Stimulated activated CD8-positive, alpha-beta memory T cell treated with anti-CD3 and anti-CD28 coated beads, Interleukin-12 subunit alpha, Interleukin-12 subunit beta, amount 100 ng/mL, for 24 hours (primary cell): ENCODE measurements around the gene PLD1.
A peak's percentile ranks its signal among the peaks of the same experiment; 100 is the strongest.

Source experiments
- DNase-seq: peaks from one replicate; pipeline ENCODE4 v3.0.0-alpha.2; 2020; ENCODE audit errors: extremely low read depth

Gene PLD1

DNA sequence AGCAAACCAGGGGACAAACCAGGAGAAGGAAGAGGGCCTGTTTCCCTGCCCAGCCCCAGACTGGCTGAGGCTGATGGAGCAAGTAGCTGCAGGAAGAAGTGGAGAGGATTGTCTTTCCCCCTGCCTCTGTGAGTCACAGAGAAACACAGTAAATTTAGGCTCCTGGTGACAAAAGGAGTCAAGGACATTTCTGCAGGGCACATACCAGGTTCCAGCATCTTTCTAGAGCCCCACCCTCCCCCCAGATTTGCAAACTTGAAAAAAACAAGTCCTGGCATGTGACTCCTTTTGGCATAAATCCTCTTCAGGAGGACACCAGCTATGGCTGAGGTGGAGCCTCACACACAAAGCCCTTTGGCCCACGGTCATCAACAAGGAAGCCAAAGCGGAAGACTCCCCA is 17.8 kb downstream of the PLD1 start:
- no peak for DNase-seq

DNA sequence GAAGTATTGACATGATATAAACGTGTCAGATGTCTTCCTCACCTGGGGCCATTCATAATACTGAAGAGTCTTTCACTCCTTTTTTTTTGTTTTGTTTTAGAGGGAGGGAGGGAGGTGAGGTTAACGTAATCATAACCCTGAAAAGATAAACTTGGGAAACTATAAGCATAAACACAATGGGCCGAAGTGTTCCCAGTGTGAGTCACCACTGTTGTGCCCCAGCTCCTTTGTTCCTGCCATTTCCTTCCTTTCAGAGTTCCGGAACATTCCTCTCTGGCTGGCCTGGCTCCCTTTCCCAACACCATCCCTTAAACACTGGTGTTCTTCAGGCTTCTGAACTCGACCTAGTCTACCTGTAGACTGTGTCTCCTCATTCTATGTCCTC is 18.6 kb downstream of the PLD1 start:
- DNase-seq: no peak

DNA sequence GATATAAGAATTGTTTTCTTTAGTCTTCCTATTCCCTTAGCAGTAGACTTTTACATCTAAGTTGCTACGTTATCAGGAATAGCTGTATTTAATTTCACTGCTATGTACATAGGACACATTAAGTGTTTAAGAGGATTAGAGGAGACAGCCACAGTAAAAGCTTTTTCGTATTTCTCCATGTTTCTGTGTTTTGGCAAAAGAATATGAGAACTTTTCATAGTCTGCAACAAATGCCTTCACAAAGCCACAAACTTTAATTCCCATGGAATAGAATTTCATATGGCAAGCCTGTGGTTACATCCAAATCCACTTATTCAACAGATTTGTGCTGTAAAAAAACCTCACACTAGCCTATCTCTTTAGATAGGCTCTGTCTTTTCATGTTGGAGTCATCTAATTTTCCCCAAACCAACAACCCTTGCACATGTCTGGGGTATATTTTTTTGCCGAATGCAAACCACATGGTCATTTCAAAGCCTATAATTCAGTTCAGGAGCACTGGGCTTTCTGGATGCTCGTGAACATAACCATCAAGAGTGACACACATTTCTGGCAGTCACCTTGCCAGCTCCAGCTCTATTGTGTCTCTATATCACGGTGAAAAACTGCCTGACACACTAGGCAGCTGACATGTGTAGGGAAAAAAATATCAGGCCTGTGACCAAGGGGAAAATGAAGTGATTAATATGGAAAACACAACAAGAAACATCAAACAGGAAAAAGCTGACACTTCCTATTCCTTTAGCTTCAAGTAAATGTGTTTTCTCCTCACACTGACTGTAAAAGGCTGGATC is 19.2 kb downstream of the PLD1 start:
- no peak for DNase-seq

DNA sequence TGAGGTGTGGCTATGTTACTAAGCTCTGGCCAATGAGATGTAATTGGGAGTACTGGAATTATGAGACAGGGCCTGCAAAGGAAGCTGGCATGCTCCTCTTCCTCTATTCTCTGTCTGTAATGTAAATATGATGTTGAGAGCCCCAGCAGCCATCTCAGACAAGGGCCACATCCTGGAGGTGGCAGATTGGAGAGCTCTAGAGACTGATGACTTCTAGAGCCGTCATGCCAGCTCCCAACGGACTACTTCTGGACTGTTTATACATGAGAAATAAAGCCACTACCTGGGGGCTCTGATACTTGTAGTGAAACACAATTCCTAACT is 19.7 kb downstream of the PLD1 start:
- DNase-seq: no peak

DNA sequence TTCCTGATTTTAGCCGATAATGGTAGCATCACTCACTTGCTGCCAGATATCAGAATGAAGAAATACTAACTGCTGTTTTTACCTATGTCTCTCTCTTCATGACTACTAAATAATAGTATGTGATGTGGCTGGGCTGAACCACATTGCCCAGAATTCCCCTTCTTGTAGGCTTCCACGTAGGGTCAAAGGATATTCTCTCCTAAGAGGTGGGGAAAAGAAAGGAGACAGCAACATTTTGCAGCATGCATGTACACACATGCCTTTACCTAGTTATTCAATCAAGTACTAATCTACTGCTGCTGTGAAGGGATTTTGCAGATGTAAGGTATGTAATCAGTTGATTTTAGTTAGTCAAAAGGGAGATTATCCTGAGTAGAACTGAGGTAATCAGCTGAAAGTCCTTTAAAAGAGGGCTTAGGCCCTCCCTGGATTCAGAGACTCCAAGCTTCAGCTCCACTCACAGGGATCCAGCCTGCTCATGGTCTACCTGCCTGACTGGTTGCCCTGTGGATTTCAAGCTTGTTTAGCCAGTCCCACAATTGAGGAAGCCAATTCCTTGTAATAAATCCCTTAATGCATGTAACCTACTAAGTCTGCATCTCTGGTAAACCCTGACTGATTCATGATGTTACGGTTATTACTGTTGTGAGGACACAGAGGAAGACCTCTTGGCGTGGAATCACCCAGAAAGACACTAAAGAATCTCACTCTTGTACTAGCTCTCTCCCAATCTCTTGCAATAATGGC is 20.4 kb downstream of the PLD1 start:
- DNase-seq: no peak

DNA sequence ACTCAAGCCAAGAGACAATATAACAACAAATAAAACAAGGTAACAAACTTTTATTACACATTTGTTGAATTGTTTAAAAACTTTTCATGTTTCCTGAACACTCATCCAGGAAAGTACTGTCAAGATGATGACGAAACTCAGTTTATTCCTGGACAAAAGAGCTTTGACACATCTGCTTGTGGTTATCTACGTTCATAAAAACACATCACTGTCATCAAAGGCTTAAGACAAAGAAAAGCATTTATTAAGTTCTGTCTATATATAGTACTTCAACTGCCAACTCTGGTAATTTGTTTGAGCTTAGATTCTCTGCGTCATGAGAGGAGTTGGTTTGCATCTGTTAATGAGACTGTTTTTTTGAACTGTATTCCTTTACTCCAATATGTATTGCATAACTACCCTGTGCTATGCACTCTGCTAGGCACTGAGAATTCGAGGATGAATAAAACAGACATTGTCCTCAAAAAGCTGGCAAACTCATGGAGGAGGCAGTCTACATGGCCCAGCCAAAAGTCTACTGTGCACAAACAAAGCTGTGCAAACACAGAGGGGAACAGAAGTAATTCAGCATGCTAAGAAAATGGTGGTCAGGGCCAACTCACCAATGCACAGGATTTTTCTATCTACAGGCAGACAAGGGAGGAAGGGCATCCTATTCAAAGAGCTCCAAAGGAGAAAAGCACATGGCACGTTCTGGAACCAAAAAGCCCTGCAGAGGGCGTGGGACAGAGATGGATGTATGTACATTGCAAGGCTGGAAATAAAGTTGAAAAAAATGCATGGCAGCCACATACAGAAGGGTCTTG is 21.5 kb downstream of the PLD1 start:
- DNase-seq: no peak

DNA sequence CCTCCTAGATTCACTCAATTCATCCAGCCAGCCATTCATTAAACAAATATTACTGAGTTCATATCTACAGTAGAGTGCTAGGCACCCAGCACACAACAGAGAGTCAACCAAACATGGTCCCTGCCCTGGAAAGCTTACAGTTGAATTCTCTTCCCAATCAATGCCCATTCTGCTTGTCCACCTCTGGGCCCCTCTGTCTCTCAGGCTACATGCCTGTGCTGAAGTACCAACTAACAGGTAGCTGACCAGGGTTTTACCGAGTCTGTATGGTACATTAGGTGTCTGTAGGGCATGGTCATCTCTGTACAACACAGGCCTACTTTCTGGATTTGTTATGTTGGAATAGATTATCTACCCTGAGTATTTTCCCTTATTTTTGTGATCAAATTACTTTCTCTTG is 23.3 kb downstream of the PLD1 start:
- no peak for DNase-seq

DNA sequence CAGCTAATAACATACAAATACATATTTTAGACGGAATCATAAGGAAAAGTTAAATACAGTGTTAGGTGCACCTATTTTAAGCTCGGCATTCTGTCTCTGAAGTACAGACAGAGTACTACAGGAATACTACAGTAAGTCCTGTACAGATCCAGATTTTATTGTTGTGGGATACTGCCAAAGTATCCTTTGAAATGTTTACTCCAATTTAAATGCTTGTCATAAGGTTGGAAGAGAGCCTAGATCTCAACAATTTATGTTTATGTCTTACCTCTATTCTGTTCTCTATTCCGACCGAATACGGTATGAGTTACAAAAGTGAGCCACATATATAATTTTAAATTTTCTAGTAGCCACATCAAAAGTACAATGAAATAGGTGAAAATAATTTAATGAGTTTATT is 25.3 kb downstream of the PLD1 start:
- DNase-seq: no peak

DNA sequence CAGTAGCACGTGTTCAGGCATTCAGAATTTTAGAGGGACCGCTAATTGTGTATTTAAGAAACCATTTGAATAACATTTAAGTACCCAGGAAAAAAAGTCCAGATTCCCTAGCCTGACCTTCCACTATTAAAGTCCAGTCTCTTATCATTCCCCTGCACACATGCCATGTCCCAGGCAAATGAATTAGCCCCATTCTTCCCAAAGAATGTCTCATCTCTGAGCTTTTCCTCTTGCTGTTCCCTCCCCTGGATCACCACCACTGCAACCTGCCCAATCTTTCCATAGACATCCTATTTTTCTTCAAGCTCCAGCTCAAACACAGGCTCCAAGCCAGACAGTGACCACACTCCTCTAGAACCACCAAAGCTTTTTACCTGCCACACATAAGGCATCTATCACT is 25.9 kb downstream of the PLD1 start:
- no peak for DNase-seq

DNA sequence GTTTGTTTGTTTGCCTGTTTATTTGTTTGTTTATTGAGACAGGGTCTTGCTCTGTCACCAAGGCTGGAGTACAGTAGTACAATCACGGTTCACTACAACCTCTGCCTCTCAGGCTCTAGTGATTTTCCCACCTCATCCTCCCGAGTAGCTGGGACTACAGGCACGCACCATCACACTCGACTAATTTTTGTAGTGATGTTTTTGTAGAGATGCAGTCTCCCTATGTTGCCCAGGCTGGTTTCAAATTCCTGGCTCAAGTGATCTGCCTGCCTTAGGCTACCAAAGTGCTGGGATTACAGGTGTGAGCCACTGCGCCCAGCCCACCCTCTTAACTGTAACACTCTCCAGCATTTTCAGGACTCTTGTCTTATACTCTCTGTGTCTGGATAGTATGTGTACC is 26.7 kb downstream of the PLD1 start:
- DNase-seq: no peak

DNA sequence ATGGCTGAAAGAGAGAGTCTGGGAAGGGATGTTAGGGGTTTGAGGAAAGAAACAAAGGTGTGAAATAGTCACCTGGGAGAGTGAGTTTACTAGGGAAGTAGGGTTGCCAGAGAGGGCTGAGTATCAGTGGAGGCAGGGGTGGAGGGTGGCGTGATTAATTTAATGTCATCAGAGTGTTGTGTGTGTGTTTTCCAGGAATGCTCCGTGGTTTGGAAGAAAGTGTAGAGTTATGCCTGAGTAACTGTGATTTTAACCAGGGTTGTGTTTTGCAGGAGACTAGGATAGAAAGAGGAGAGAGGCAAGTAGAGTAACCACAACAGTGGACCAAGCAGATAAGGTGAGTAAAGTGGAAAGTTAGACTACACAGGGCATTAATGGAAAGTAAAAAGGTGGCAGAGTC is 27.2 kb downstream of the PLD1 start:
- no peak for DNase-seq

DNA sequence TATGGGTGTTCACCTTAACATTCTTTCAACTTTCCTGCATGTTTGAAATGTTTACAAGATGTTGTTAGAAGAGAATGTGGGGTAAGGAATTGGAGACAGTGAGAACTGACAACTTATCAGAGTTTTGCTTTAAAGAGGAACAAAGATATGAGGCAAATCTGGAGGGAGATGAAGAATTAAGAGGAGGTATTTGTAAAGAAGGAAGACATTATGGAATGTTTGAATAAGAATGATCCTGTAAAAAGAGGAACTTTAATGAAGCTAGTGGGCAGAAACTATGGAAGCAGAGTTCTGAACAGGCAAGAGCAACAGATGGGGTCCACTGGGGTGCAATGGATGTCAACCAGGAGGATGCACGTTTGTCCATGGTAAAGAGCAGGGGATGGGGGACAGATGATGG is 27.7 kb downstream of the PLD1 start:
- no peak for DNase-seq

DNA sequence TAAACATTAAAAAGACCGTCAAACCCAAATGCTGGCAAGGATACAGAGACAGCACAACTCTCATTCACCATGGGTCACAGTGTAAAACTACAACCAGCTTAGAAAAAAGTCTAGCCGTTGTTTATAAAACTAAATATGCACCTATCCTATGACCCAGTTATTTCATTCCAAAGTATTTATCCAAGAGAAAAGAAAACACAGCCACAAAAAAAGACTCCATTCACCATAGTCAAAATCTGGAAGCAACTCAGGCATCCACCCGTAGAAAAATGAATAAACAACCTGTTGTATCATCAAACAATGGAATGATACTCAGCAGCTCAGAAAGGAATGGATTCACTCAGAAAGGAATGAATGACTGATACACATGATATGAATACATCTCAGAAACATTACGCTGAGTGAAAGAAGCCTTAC is 28.6 kb downstream of the PLD1 start:
- no peak for DNase-seq

DNA sequence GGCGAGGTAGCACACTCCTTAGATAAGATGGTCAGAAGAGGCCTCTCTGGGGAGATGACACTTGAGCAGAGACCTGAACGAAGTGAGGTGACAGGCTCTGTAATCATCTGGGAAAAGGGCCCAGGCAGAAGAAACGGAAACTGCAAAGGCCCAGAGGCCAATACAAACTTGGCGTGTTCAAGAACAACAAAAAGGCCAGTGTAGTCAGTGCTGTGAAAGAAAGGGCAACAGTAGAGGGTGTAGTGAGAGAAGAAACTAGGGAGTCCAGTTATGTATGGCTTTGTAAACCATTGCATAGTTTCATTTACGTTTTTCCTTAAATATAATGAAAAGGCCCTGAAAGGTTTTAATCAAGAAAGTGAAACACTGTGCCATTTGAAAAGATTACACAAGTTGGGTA is 31.8 kb downstream of the PLD1 start:
- no peak for DNase-seq

DNA sequence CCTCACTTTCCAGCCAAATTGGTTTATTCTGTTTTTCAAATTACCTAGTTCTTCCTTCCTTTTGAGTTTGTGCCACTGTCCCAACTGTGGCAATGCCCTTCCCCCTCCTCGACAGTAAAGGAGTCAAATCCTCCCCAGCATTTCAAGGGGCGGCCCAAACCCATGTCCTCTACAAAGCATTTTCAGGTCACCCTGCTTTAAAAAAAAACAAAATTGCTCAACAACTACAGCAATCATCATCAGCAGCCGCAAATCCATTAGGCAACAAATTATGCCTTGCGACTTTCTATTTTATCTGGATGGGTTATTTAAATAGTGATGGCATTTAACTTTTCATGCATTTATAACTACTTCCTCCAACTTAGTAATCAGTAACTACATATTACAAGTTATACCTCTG is 32.7 kb downstream of the PLD1 start:
- no peak for DNase-seq

DNA sequence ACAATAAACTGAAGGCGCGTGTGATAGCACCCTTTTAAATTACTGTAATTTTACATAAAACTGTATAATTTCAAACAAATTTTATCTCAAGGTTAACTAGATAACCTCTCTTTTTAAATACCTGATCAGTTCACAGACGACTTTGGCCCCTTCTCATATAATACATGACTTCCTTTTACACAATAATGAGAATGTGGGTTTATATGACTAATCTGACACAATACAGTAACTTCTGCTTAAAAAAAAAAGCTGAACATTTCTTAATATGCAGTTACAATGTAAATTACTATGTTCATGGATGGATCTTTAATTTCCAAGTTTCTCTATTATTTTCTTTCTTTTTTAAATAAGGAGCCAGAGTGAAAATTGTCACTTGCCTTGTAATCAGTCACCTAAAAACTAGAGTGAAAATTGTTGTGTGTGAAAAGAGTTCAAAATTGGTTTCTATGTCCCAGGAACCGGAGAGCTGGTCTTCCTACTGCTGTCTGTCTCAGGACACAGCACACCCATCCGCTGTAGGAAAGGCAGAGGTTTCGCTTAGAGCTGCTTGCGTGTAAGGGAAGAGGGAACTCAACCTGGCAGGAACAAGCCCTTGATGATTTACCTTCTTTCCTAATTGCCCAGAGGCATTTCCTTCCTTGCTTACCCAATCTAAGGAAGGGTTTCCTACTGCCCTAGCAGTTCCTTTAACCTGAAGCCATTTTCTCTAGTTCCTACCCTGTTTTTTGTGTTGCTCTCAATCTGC is 33.3 kb downstream of the PLD1 start:
- DNase-seq: no peak

DNA sequence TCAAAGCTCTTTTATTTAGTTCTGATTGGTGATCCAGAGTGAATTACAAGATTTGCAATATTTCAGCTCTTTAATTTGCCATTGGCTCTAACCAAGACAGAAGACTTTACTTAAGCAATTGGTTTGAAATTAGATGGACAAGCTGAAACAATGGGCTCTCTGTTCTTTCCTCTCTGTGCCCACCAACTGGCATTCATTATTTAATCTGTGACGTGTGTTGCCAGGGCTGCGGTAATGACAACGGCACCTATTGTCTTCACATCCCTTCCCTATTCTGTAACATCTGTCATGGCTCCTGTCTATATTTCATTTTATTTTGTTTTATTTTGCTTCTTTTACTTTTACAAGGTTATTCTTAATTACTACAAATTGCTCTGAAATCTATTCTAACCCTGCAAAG is 33.9 kb downstream of the PLD1 start:
- no peak for DNase-seq

DNA sequence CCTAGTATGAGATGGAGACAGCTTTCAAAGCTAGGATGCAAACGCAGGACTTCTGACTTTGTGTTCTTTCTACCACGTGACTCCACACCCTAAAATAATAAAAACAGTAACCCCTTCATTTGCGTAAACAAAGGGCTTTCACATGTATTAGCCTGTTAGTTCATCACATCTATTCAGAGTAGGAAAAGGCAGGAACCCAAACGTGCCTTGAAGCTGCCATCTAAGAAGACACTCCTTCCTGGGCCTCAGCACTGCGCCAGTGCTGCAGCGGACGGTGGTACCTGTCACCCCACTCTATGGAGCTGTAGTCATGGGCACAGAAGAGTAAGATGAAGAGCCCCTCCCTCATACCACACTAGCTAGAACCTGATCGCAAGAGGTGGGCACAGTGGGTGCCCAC is 34.3 kb downstream of the PLD1 start:
- no peak for DNase-seq

DNA sequence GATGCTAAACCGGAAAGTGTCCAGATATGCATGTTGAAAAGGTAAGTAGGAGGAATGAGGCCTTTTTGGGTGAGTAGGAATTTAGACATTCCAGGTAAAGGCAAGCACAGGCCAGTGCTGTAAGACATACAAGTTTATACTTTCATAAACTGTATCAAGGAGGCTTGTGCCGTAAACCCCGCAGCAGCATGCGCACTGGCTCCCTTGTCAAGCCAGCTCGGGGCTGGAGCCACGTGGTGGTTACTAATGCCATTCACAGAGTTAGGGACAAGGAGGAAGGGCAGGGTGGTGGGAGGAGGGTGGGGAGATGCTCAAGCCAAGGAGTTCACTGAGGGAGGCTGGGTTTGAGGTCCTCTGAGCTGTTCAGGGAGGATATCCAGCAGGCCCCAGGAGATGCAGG is 35.8 kb downstream of the PLD1 start:
- no peak for DNase-seq

DNA sequence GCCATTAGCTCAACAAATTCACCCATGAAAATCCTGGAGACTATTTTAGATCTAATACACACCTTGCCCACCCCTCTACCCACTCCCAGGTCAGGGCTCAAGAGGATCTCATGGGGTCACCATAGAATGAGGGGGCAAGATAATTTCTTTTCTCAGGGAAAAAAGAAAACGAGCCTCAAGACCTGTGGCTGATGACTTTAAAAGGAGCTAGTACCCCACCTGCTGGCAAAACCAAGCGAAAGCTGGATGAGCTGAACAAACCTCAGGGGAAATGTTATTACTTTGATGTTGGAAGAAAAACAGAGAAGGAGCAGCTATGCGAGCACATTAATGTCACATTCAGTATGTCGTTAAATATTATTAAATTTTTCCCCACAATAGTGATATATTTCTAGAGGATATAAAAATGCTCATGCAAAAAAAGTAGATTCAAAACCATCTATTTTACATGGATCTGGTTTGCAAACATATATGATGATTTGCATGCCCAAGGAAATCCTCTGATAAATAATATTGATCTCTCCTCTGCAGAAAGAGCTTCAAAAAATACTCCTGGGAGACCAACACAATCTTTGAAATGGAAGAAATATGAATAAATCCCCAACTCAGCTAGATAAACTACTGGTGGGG is 37.7 kb downstream of the PLD1 start:
- DNase-seq: peak; percentile 11

DNA sequence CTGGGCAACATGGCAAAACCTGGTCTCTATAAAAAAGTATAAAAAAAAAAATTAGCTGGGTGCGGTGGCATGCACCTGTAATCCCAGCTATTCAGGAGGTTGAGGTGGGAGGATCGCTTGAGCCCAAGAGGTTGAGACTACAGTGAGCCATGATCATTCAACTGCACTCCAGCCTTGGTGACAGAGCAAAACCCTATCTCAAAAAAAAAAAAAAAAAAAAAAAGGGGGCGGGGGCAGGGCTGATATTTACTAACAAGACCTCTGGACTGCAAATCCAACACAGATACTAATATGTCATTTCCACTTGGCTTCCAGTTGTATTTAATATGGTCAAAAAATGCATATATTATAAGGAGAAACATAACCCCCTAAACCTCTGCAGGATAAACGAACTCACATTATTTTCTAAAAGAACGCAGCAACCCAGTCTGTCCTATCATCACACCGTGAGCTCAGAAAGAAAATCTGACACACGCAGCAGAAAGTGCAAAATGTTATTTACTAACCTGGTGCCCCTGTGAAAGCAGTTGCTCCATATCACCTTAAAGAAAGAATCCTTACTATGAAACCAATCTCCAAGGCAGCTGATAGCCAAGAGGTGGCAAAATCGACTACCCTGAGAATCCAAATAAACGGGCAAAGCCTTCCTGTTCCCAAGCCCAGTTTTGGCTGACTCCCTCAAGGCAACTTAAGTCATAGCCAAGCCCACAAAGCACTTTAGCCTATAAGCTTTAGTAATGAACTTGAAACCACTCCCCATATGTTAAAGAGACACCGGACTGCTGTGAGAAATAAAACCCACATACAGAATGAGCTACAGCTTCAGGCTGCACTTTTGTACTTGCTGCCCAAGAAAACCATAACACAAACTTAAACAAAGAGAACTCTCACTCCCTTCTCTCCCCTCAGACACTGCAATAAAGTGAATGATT is 39.3 kb downstream of the PLD1 start:
- DNase-seq: no peak
